Testis (tissue), 2 donors: ENCODE measurements around the gene PRSS57.

ENCODE experiments used
- POLR2A ChIP-seq: fragments of 450-650 bp; IDR thresholded peaks from one replicate; pipeline ENCODE4 v1.6.1; 2017; ENCODE audit warnings: antibody characterized with exemption, mild to moderate bottlenecking, moderate library complexity
- TF ChIP-seq, protein P1 (sequence below), 3 experiments: fragments of 450-650 bp in 2 of 3; fragments of 200-600 bp in 1 of 3; sonication (generic) in 1 of 3; IDR thresholded peaks; one replicate each; pipeline ENCODE4 v1.5.1; 2016 to 2019; ENCODE audit warnings: antibody characterized with exemption in 3 of 3, mild to moderate bottlenecking in 2 of 3, moderate library complexity in 1 of 3

DNA sequence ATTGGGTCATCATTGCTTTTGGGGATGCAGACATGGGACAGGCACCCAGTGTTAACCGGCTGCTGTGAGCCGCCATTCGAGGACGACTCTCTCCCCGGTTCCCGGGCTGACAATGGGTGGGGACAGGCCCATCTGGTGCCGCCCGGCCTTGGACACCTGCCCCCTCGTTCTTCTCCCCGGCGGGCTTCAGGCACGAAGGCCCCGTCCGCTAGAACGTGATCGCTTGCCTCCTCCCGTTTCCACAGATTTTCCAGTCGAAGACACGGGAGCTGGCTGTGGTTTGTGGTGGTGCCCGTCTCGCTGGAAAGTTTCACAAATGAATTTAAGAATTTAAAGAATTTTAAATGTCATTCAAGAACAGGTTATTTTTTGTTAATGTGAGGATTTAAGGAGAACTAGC, 15.5 kb upstream of the PRSS57 start:
- TF ChIP-seq, protein P1, sequence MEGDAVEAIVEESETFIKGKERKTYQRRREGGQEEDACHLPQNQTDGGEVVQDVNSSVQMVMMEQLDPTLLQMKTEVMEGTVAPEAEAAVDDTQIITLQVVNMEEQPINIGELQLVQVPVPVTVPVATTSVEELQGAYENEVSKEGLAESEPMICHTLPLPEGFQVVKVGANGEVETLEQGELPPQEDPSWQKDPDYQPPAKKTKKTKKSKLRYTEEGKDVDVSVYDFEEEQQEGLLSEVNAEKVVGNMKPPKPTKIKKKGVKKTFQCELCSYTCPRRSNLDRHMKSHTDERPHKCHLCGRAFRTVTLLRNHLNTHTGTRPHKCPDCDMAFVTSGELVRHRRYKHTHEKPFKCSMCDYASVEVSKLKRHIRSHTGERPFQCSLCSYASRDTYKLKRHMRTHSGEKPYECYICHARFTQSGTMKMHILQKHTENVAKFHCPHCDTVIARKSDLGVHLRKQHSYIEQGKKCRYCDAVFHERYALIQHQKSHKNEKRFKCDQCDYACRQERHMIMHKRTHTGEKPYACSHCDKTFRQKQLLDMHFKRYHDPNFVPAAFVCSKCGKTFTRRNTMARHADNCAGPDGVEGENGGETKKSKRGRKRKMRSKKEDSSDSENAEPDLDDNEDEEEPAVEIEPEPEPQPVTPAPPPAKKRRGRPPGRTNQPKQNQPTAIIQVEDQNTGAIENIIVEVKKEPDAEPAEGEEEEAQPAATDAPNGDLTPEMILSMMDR (IDR thresholded peaks at IDR 0.05) = no peak
- no peak for TF ChIP-seq POLR2A
